Sigmoid colon (tissue), 3 donors: ENCODE measurements around the gene RNF225.

Experiments used
- CTCF ChIP-seq, 4 experiments: fragments of 450-650 bp in 3 of 4; fragments of 200-600 bp in 1 of 4; IDR thresholded peaks; one replicate each; pipeline ENCODE4 v1.5.1; 2016 to 2019; ENCODE audit warnings: antibody characterized with exemption in 4 of 4, mild to moderate bottlenecking in 3 of 4, moderate library complexity in 2 of 4
- POLR2A ChIP-seq, 2 donors: fragments of 450-650 bp; IDR thresholded peaks; one replicate each; pipeline ENCODE4 v1.6.1; 2016; ENCODE audit warnings: antibody characterized with exemption in 2 of 2, mild to moderate bottlenecking in 2 of 2, moderate library complexity in 2 of 2

- TF ChIP-seq CTCF (IDR thresholded peaks at IDR 0.05) = no peak
- no peak for TF ChIP-seq POLR2A (IDR thresholded peaks at IDR 0.05)
Observed at GRCh38 chr19:58354478-58355030, 40.9 kb upstream of the RNF225 start.
